ENCODE measurements around the gene TEDC2.

Gene TEDC2

GRCh38 chr16:2459647-2460390 is at the start of gene TEDC2:
TEDC2 (plus strand) TSS chr16:2460109; CDS start chr16:2460145, 36 bp downstream.
- TF ChIP-seq, protein P1, sequence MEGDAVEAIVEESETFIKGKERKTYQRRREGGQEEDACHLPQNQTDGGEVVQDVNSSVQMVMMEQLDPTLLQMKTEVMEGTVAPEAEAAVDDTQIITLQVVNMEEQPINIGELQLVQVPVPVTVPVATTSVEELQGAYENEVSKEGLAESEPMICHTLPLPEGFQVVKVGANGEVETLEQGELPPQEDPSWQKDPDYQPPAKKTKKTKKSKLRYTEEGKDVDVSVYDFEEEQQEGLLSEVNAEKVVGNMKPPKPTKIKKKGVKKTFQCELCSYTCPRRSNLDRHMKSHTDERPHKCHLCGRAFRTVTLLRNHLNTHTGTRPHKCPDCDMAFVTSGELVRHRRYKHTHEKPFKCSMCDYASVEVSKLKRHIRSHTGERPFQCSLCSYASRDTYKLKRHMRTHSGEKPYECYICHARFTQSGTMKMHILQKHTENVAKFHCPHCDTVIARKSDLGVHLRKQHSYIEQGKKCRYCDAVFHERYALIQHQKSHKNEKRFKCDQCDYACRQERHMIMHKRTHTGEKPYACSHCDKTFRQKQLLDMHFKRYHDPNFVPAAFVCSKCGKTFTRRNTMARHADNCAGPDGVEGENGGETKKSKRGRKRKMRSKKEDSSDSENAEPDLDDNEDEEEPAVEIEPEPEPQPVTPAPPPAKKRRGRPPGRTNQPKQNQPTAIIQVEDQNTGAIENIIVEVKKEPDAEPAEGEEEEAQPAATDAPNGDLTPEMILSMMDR (IDR thresholded peaks at IDR 0.05; ENCODE audit: low read depth, low read length, missing control alignments) = peak; percentile 4
- peak; percentile 74 for DNase-seq (ENCODE audit: low read depth)
- H3K4me3 ChIP-seq (ENCODE audit: low read depth, low read length) = peak within 1 kb of the TSS; percentile 59

DNA sequence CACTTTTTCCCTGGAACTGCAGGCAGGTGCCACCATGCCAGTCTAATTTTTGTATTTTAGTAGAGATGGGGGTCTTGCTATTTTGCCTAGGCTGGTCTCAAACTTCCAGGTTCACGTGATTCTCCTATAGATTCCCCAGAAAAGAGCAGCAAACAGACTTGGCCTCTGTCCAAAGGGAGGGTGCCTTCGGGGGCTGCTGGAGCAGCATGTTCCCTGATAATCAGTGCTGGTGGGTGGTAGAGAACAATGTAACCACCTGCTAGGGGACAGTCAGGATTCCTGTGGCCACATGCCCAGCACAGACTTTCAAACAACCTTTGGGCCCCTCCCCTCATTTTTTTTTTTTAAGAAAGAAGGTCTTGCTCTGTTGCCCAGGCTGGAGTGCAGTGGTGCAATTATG is 44.8 kb upstream of the TEDC2 start:
- TF ChIP-seq, protein P1 (IDR thresholded peaks at IDR 0.05; ENCODE audit: low read depth, low read length, missing control alignments) = no peak
- no peak overlapping the region for H3K4me3 ChIP-seq (ENCODE audit: low read depth, low read length)
- DNase-seq (ENCODE audit: low read depth) = no peak

DNA sequence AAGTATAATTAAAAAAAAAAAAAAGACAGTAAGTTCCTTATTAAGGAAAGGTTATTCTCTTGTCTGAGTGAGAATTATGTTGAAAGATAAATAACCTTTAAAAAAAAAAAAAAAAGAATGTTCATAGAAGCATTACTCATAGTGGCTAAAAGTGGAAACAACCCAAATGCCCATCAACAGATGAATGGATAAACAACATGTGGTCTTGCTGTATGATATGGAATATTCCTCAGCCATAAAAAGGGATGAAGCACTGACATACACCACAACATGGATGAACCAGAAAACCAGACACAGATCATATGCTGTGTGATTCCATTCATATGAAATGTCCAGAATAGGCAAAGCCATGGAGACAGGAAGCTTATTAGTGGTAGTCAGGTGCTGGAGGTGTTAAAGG is 39.9 kb upstream of the TEDC2 start:
- no peak for DNase-seq (ENCODE audit: low read depth)
- H3K4me3 ChIP-seq (ENCODE audit: low read depth, low read length) = no peak overlapping the region
- TF ChIP-seq, protein P1 (IDR thresholded peaks at IDR 0.05; ENCODE audit: low read depth, low read length, missing control alignments) = no peak

- peak; percentile 7 for DNase-seq (ENCODE audit: low read depth)
- TF ChIP-seq, protein P1 (IDR thresholded peaks at IDR 0.05; ENCODE audit: low read depth, low read length, missing control alignments) = no peak
- H3K4me3 ChIP-seq (ENCODE audit: low read depth, low read length) = no peak overlapping the region
These were observed 37.6 kb upstream of the TEDC2 start for GRCh38 chr16:2422123-2422867.

- TF ChIP-seq, protein P1 (IDR thresholded peaks at IDR 0.05; ENCODE audit: low read depth, low read length, missing control alignments) = no peak
- H3K4me3 ChIP-seq (ENCODE audit: low read depth, low read length) = no peak overlapping the region
- DNase-seq (ENCODE audit: low read depth) = no peak
These were observed 35.6 kb upstream of the TEDC2 start for GRCh38 chr16:2424061-2425007.

DNA sequence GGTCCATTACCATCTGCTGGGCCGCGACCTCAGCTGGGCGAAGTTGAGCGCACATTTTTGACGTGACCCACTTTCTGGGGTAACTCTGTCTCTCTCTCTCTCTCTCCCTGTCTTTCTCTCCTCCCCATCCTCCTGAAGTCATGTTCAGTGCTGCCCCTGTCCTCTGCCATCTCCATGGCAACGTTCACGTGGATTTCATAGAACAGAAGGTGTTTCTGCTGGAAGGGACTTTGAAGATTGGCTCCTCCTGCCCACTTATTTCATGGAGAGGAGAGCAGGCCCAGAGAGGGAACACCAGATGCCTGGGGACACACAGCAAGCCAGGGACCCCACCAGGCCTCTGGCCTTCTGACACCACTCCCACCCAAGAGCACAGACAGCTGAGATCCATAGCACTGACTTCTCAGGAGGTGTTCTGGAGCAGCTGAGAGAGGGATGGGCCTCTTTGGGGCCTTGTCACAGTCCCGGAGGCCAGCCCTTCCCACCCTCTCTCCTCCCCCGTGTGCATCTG is 34.8 kb upstream of the TEDC2 start:
- DNase-seq (ENCODE audit: low read depth) = no peak
- TF ChIP-seq, protein P1 (IDR thresholded peaks at IDR 0.05; ENCODE audit: low read depth, low read length, missing control alignments) = no peak
- no peak overlapping the region for H3K4me3 ChIP-seq (ENCODE audit: low read depth, low read length)
